Ramos (cell line): ENCODE measurements around the gene COLGALT1.
"Not testable (repeated sequence)": the region's sequence is repeated elsewhere in the genome, so short reads cannot be mapped to it uniquely, and the experiment has no call there.

Source experiments
- in situ Hi-C: fragments of 300-500 bp; cut with MboI; formaldehyde crosslinking; loops from one replicate; pipeline ENCODE4 v1.14.3; 2022; ENCODE audit warnings: low sequenced_read_pairs; ENCODE audit not compliant: unreplicated experiment

COLGALT1 gene

GRCh38 chr19:17556995-17557394 lies 1.5 kb downstream of the COLGALT1 start:
- in situ Hi-C loops = no loop called here

GRCh38 chr19:17557466-17557865 lies 2.0 kb downstream of the COLGALT1 start:
- in situ Hi-C loops = no loop called here

GRCh38 chr19:17560205-17560595 lies 4.8 kb downstream of the COLGALT1 start:
- in situ Hi-C loops = no loop called here

GRCh38 chr19:17562097-17562496 lies 6.6 kb downstream of the COLGALT1 start:
- in situ Hi-C loops = no loop called here

- in situ Hi-C loops = no loop called here
Observed at GRCh38 chr19:17562561-17562960, 7.1 kb downstream of the COLGALT1 start.

- in situ Hi-C loops = no loop called here
Observed at GRCh38 chr19:17564781-17565180, 9.3 kb downstream of the COLGALT1 start.

- in situ Hi-C loops = no loop called here
Observed at GRCh38 chr19:17565611-17566010, 10.2 kb downstream of the COLGALT1 start.

- in situ Hi-C loops = no loop called here
Observed at GRCh38 chr19:17567940-17568339, 12.5 kb downstream of the COLGALT1 start.

GRCh38 chr19:17570291-17570690 lies 14.8 kb downstream of the COLGALT1 start:
- in situ Hi-C loops = not testable (repeated sequence)

- in situ Hi-C loops = no loop called here
Observed at GRCh38 chr19:17570791-17571190, 15.3 kb downstream of the COLGALT1 start.

GRCh38 chr19:17572638-17573037 lies 17.2 kb downstream of the COLGALT1 start:
- in situ Hi-C loops = no loop called here

GRCh38 chr19:17575871-17576757 lies 20.7 kb downstream of the COLGALT1 start:
- in situ Hi-C loops = no loop called here

GRCh38 chr19:17576758-17577456 lies 21.5 kb downstream of the COLGALT1 start:
- in situ Hi-C loops = no loop called here

- in situ Hi-C loops = no loop called here
Observed at GRCh38 chr19:17577457-17578097, 22.1 kb downstream of the COLGALT1 start.

GRCh38 chr19:17579661-17580244 lies 24.3 kb downstream of the COLGALT1 start:
- in situ Hi-C loops = no loop called here

- in situ Hi-C loops = no loop called here
Observed at GRCh38 chr19:17580470-17581144, 25.2 kb downstream of the COLGALT1 start.

GRCh38 chr19:17581211-17581874 lies 25.9 kb downstream of the COLGALT1 start:
- in situ Hi-C loops = no loop called here

- in situ Hi-C loops = no loop called here
Observed at GRCh38 chr19:17582613-17583012, 27.2 kb downstream of the COLGALT1 start.

- in situ Hi-C loops = no loop called here
Observed at GRCh38 chr19:17584132-17584531, 28.7 kb downstream of the COLGALT1 start.

GRCh38 chr19:17585395-17585794 lies 29.9 kb downstream of the COLGALT1 start:
- in situ Hi-C loops = not testable (repeated sequence)
